GM12878 (cell line): Measurements from ENCODE around the gene TOMM5. TPM values are rescaled to one million over a fixed set of nuclear protein-coding genes. Genes with fewer than 3 reads are reported as not detected.

Experiments
- ATAC-seq: fragments of 200-7000 bp; cut with Tn5 transposase; 3 replicates; pipeline ENCODE4 v1.9.1; 2020; ENCODE audit warnings: mild to moderate bottlenecking, moderate library complexity
- BruUV-seq: library from RNA; stranded (reverse); fragments of 400-500 nt; replicated peaks from 2 replicates; lab custom pipeline; 2021; lab: Mats Ljungman, UMichigan
- CTCF ChIA-PET: fragments of 300-600 bp; sonication (Branson Sonifier 250); formaldehyde crosslinking; extraction: SDS; loops from one replicate; lab custom pipeline; 2021; ENCODE audit warnings: inconsistent platforms; lab: Yijun Ruan, JAX
- POLR2A ChIA-PET: fragments of 350-600 bp; formaldehyde crosslinking; extraction: SDS; loops from one replicate; lab custom pipeline; 2021; ENCODE audit warnings: inconsistent platforms; lab: Charles Lee
- RAD21 ChIA-PET: fragments of 300-600 bp; sonication (Branson Sonifier 250); formaldehyde crosslinking; loops from one replicate; lab custom pipeline; 2023; ENCODE audit warnings: antibody characterized with exemption; ENCODE audit not compliant: unreplicated experiment; lab: Charles Lee
- SMC1A ChIA-PET: fragments of 300-600 bp; sonication (Branson Sonifier 250); formaldehyde crosslinking; loops from one replicate; lab custom pipeline; 2023; ENCODE audit not compliant: unreplicated experiment, uncharacterized antibody; lab: Charles Lee
- DNase-seq: peaks from one replicate; pipeline ENCODE4 v3.0.0-alpha.2; 2011; ENCODE audit warnings: low read depth, low spot score
- FAIRE-seq: peaks from 3 replicates; lab custom pipeline; 2011; peaks lifted over from hg19 to GRCh38; lab: Jason Lieb, UNC
- H2AFZ ChIP-seq: 2 replicates; pipeline ENCODE4 v1.6.0; 2011; ENCODE audit warnings: low read depth, low read length, control low read depth; ENCODE audit not compliant: control insufficient read depth
- H3K27ac ChIP-seq: 2 replicates; pipeline ENCODE4 v1.5.1; 2011; ENCODE audit warnings: control low read depth; ENCODE audit not compliant: control insufficient read depth, insufficient read depth
- H3K27me3 ChIP-seq, 2 experiments: replicated peaks in 1 of 2; 2 replicates each; pipeline versions ENCODE4 v1.6.0 to v1.6.1; 2011; ENCODE audit warnings: low read length in 1 of 2; ENCODE audit not compliant: control insufficient read depth in 2 of 2, insufficient read depth in 2 of 2
- H3K36me3 ChIP-seq, 2 experiments: 2 replicates each; pipeline ENCODE4 v1.5.1; 2011; ENCODE audit warnings: low read length in 1 of 2; ENCODE audit not compliant: control insufficient read depth in 2 of 2, insufficient read depth in 2 of 2
- H3K4me1 ChIP-seq: 2 replicates; pipeline ENCODE4 v1.6.1; 2011; ENCODE audit warnings: mild to moderate bottlenecking, low read length, moderate library complexity, mixed read lengths; ENCODE audit not compliant: control insufficient read depth, insufficient read depth
- H3K4me2 ChIP-seq: 2 replicates; pipeline ENCODE4 v1.6.0; 2011; ENCODE audit warnings: control low read depth; ENCODE audit not compliant: control insufficient read depth, insufficient read depth
- H3K4me3 ChIP-seq: fragments of 200-600 bp; sonication (generic); 2 replicates; pipeline ENCODE4 v1.5.1; 2016
- H3K79me2 ChIP-seq: 2 replicates; pipeline ENCODE4 v1.6.0; 2011; ENCODE audit warnings: low read length; ENCODE audit not compliant: control insufficient read depth, insufficient read depth
- H3K9ac ChIP-seq: 2 replicates; pipeline ENCODE4 v1.8.0; 2011; ENCODE audit warnings: low read length, control low read depth, mixed read lengths; ENCODE audit not compliant: control insufficient read depth, insufficient read depth
- H3K9me3 ChIP-seq: replicated peaks from 3 replicates; pipeline ENCODE4 v1.5.1; 2011; ENCODE audit warnings: mild to moderate bottlenecking, low read length; ENCODE audit not compliant: control insufficient read depth, insufficient read depth
- H4K20me1 ChIP-seq: 2 replicates; pipeline ENCODE4 v1.6.0; 2011; ENCODE audit not compliant: control insufficient read depth, insufficient read depth
- CHD1 ChIP-seq: IDR thresholded peaks from 2 replicates; pipeline ENCODE4 v1.6.1; 2012; ENCODE audit warnings: low read depth, low read length, improper control_type of control experiment
- RCOR1 ChIP-seq: conservative IDR thresholded peaks from 2 replicates; pipeline ENCODE4 v1.6.1; 2012; ENCODE audit warnings: low read depth, low read length, improper control_type of control experiment
- SMARCA5 ChIP-seq: fragments of 450-650 bp; IDR thresholded peaks from 2 replicates; pipeline ENCODE4 v1.6.1; 2017; ENCODE audit warnings: mild to moderate bottlenecking
- WGBS: methylation state at CpG from one replicate; pipeline ENCODE4 v1.1.6; 2016; ENCODE audit warnings: low lambda C conversion rate; ENCODE audit not compliant: insufficient replicate concordance, insufficient coverage; ENCODE audit errors: missing lambda C conversion rate; 5-methylcytosine and 5-hydroxymethylcytosine counted together
- in situ Hi-C: fragments of 300-500 bp; cut with MboI; formaldehyde crosslinking; loops from 9 replicates; pipeline ENCODE4 v1.14.3; 2018; ENCODE audit warnings: mixed read lengths
- intact Hi-C: fragments of 100-400 bp; cut with micrococcal nuclease; formaldehyde crosslinking; loops from one replicate; pipeline ENCODE4 v1.14.2; 2022; ENCODE audit not compliant: unreplicated experiment
- polyA plus RNA-seq, 11 experiments: library from polyadenylated mRNA; depleted of rRNA in 4 of 11; unstranded in 6 of 11; stranded (reverse) in 5 of 11; fragments of >200 nt; fragmentation: Nextera tagmentation in 4 of 11; fragmentation: Illumina TruSeq in 1 of 11; extraction: Ambion mirVana in 4 of 11; extraction: Trizol in 1 of 11; gene quantifications; 1 replicate in 1 of 11; 2 replicates in 10 of 11; pipeline versions ENCODE4 v1.2.1 to v1.2.3, GENCODE V29; 2011 to 2016; ENCODE audit warnings: inconsistent platforms in 2 of 11, missing spikeins in 2 of 11, low read depth in 1 of 11
- total RNA-seq, 4 experiments: library from RNA; depleted of rRNA in 3 of 4; stranded (reverse); fragments of >200 nt in 3 of 4; fragmentation: Illumina TruSeq in 1 of 4; extraction: Trizol in 1 of 4; gene quantifications; 2 replicates each; pipeline versions ENCODE4 v1.2.1 to v1.2.3, GENCODE V29; 2013 to 2021
- TF ChIP-seq, protein P1 (sequence below): fragments of 450-650 bp; IDR thresholded peaks from 2 replicates; pipeline ENCODE4 v1.6.1; 2017; ENCODE audit warnings: mild to moderate bottlenecking, moderate library complexity

The TOMM5 gene
- total and polyA plus RNA-seq, 10 of the 15 experiments (the other 5 are each of a cell fraction or from before 2014, with no cell fraction given): 152 to 1,143 (median 351) TPM

DNA sequence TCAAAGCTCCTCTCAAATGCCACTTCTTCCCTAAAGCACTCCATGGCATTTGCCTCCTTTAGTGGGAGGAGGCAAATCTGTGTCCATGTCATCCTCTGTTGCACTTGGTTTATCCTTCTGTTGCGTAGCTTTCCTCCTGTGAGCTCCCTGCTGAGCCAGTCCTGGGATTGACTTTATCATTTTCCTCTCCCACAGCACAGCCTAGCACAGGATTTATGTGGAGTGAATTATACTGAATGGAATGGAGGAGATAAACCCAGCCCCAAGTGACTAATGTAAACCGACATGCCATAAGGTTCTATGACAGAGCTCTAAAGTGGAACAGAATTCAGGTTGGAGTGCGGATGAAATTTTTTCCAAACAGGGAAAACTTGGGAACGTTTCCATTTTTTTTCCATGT is 26.4 kb upstream of the TOMM5 start:
- DNase-seq (no peak), FAIRE-seq (no peak), ATAC-seq (no peak)
- no TSS peak for BruUV-seq
- Histone ChIP-seq H3K4me3 (no peak overlapping the region), H2AFZ (no peak overlapping the region), H3K9ac (no peak overlapping the region), H3K4me1 (no peaks in the 10 kb centered on the region), H3K27ac (no peak overlapping the region), H3K79me2 (no peaks in the 10 kb centered on the region), H3K27me3 (peaks cover 0 to 6% of the 10 kb centered on the region in 2 experiments; a peak in 2 of 4 replicates), H3K4me2 (no peak overlapping the region), H3K36me3 (no peaks in the 10 kb centered on the region), H4K20me1 (no peaks in the 10 kb centered on the region), H3K9me3 (no peaks in the 10 kb centered on the region)
- POLR2A ChIA-PET: no interaction called here
- TF ChIP-seq RCOR1 (no peak), CHD1 (no peak), SMARCA5 (no peak)
- TF ChIP-seq, protein P1, sequence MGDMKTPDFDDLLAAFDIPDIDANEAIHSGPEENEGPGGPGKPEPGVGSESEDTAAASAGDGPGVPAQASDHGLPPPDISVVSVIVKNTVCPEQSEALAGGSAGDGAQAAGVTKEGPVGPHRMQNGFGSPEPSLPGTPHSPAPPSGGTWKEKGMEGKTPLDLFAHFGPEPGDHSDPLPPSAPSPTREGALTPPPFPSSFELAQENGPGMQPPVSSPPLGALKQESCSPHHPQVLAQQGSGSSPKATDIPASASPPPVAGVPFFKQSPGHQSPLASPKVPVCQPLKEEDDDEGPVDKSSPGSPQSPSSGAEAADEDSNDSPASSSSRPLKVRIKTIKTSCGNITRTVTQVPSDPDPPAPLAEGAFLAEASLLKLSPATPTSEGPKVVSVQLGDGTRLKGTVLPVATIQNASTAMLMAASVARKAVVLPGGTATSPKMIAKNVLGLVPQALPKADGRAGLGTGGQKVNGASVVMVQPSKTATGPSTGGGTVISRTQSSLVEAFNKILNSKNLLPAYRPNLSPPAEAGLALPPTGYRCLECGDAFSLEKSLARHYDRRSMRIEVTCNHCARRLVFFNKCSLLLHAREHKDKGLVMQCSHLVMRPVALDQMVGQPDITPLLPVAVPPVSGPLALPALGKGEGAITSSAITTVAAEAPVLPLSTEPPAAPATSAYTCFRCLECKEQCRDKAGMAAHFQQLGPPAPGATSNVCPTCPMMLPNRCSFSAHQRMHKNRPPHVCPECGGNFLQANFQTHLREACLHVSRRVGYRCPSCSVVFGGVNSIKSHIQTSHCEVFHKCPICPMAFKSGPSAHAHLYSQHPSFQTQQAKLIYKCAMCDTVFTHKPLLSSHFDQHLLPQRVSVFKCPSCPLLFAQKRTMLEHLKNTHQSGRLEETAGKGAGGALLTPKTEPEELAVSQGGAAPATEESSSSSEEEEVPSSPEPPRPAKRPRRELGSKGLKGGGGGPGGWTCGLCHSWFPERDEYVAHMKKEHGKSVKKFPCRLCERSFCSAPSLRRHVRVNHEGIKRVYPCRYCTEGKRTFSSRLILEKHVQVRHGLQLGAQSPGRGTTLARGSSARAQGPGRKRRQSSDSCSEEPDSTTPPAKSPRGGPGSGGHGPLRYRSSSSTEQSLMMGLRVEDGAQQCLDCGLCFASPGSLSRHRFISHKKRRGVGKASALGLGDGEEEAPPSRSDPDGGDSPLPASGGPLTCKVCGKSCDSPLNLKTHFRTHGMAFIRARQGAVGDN: no peak
- in situ Hi-C loops: no loop called here
- WGBS: 31% methylated on average over 4 of the region's 4 CpGs
- RAD21 ChIA-PET: interaction anchor here (1.0 kb wide), 1 partner anchor 27 kb away, joined by 3 read pairs; the partner anchor contains the start of gene TOMM5
- CTCF ChIA-PET: interaction anchor here (0.6 to 1.0 kb wide), 2 partner anchors 8 to 992 kb away, joined by 3 read pairs; no protein-coding TSS in a partner anchor
- SMC1A ChIA-PET: no interaction called here
- intact Hi-C loops: loop anchor here (10.0 kb wide), 1 partner anchor 64 kb away; no protein-coding TSS in a partner anchor
